Measurements from ENCODE around the gene KCTD20. TPM values are rescaled to one million over a fixed set of nuclear protein-coding genes. Genes with fewer than 3 reads are reported as not detected.

KCTD20 gene
- total RNA-seq, 2 experiments from 2014 or later, result 73.6 to 84.6 TPM

DNA sequence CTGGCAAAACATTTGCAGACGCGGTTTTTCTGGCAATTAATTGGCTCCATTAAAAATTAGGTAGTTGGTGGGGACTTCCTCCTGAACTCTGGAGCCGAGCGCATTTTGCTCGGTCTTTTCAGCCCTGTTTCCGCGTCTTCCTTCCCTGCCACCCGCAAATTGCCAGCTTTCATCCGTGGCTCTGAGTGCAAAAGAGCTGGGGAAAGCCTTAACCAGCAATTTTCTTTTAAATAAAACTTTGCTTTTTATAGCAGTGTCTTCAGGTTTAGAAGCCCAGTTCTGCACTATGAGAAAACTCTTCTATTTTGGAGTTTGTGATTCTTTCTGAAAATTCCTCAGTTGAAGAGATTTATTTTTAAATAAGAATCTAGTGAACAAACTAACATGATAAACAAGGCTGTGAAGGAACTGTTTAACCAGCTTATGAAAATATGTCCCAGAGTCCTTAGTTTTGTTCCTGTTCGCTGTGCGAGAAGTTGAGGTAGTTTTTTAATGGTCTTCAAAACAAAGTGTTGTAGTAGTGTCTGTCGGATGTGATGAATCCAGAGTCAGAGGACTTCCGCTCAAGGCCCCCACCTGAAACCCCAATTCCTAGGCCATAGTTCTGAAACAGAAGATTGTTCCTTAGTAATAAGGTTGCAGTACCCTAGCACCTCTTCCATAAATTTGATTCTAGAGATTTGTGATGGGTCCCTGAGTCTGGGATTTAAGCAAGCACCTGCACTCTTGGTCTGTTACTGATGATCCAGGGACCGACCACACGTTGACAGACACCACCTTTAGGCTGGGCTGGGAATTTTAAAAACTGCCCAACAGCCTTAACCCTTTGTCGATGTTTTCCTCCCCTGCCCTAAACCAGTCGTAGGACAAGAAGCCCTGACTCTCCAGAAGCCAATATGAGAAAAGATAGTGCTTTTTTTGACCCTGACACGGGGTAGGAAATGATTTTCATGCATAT lies 950 bp downstream of the KCTD20 start:
- Histone ChIP-seq H3K9me3 (ENCODE audit: low read length) (0 out of 2 replicates have a peak, but pooled peaks cover 6% of the 10 kb centered on the region), H3K27ac (ENCODE audit: low read depth, low read length, poor library complexity, severe bottlenecking) (peak overlapping the region; percentile 85), H3K36me3 (ENCODE audit: insufficient read depth, low read length) (peaks cover 32% of the 10 kb centered on the region), H3K79me2 (ENCODE audit: insufficient read depth, low read depth, low read length) (peaks cover 69% of the 10 kb centered on the region), H3K4me1 (ENCODE audit: insufficient read depth, low read length, poor library complexity, severe bottlenecking) (peaks cover 33% of the 10 kb centered on the region), H2AFZ (ENCODE audit: low read length) (0 out of 2 replicates have a peak overlapping the region, but pooled peaks have one; percentile 74), H4K20me1 (ENCODE audit: insufficient read depth, low read length) (no peaks in the 10 kb centered on the region), H3K4me3 (ENCODE audit: low read depth, low read length, poor library complexity, severe bottlenecking) (peak overlapping the region; percentile 96), H3K4me2 (ENCODE audit: low read length) (peak overlapping the region; percentile 80), H3K9me2 (ENCODE audit: insufficient read depth, low read length) (no peaks in the 10 kb centered on the region)
- no TSS peak for BruUV-seq (replicated peaks)
- DNase-seq (ENCODE audit: low spot score), result peak; percentile 52
- intact Hi-C loops (cut with micrococcal nuclease; ENCODE audit: unreplicated experiment), result loop anchor here (1.0 kb wide), 1 partner anchor 103 kb away; no protein-coding TSS in a partner anchor
- no peak for TF ChIP-seq EZH2phosphoT487 (IDR thresholded peaks at IDR 0.05; ENCODE audit: borderline replicate concordance, low read depth, low read length)
- TF ChIP-seq, protein P1, sequence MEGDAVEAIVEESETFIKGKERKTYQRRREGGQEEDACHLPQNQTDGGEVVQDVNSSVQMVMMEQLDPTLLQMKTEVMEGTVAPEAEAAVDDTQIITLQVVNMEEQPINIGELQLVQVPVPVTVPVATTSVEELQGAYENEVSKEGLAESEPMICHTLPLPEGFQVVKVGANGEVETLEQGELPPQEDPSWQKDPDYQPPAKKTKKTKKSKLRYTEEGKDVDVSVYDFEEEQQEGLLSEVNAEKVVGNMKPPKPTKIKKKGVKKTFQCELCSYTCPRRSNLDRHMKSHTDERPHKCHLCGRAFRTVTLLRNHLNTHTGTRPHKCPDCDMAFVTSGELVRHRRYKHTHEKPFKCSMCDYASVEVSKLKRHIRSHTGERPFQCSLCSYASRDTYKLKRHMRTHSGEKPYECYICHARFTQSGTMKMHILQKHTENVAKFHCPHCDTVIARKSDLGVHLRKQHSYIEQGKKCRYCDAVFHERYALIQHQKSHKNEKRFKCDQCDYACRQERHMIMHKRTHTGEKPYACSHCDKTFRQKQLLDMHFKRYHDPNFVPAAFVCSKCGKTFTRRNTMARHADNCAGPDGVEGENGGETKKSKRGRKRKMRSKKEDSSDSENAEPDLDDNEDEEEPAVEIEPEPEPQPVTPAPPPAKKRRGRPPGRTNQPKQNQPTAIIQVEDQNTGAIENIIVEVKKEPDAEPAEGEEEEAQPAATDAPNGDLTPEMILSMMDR (conservative IDR thresholded peaks at IDR 0.05; ENCODE audit: low read length), result peak; percentile 73
- ChIA-PET CTCF (ENCODE audit: unreplicated experiment) (no interaction called here), POLR2A (interaction anchor here (0.5 to 1.5 kb wide), 5 partner anchors 13 to 228 kb away, joined by 3 to 4 read pairs (median 3); no protein-coding TSS in a partner anchor)

DNA sequence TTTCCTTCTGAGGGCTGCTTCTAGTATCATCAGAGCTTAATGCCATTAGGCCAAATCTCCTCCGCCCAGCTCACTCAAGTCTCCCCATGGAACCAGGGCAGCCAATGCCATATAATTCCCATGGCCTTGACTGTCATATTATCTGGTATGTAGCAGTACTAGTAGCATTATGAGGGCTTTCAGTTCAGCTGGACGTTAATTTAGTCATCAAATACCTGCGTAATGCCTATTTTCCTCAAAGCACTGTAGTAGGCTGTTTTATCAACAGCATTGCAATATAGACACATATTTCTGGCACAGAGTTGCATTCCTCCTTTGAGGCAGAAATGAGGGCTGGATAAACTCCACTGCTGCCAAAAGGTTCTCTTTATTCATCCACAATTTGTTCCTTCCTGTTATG lies 1.7 kb downstream of the KCTD20 start:
- peak overlapping the region; percentile 85 for H3K27ac ChIP-seq (ENCODE audit: low read depth, low read length, poor library complexity, severe bottlenecking)
- no peaks in the 10 kb centered on the region for H3K9me2 ChIP-seq (ENCODE audit: insufficient read depth, low read length)
- no peak overlapping the region for H2AFZ ChIP-seq (ENCODE audit: low read length)
- TF ChIP-seq, protein P1 (conservative IDR thresholded peaks at IDR 0.05; ENCODE audit: low read length), result no peak
- TF ChIP-seq EZH2phosphoT487 (IDR thresholded peaks at IDR 0.05; ENCODE audit: borderline replicate concordance, low read depth, low read length), result no peak
- peaks cover 39% of the 10 kb centered on the region for H3K36me3 ChIP-seq (ENCODE audit: insufficient read depth, low read length)
- H3K79me2 ChIP-seq (ENCODE audit: insufficient read depth, low read depth, low read length), result peaks cover 75% of the 10 kb centered on the region
- H3K4me3 ChIP-seq (ENCODE audit: low read depth, low read length, poor library complexity, severe bottlenecking), result peak overlapping the region; percentile 96
- POLR2A ChIA-PET, result interaction anchor here (0.5 to 1.5 kb wide), 3 partner anchors 18 to 228 kb away, joined by 3 to 5 read pairs (median 4); no protein-coding TSS in a partner anchor
- peaks cover 33% of the 10 kb centered on the region for H3K4me1 ChIP-seq (ENCODE audit: insufficient read depth, low read length, poor library complexity, severe bottlenecking)
- CTCF ChIA-PET (ENCODE audit: unreplicated experiment), result no interaction called here
- BruUV-seq (replicated peaks), result TSS peak; percentile 57
- H4K20me1 ChIP-seq (ENCODE audit: insufficient read depth, low read length), result no peaks in the 10 kb centered on the region
- H3K4me2 ChIP-seq (ENCODE audit: low read length), result peak overlapping the region; percentile 80
- no peak for DNase-seq (ENCODE audit: low spot score)
- H3K9me3 ChIP-seq (ENCODE audit: low read length), result 0 out of 2 replicates have a peak, but pooled peaks cover 6% of the 10 kb centered on the region
- intact Hi-C loops (cut with micrococcal nuclease; ENCODE audit: unreplicated experiment), result no loop called here

Measured in OCI-LY7 (cell line).